HG02763 (cell line): ENCODE measurements around the gene RTN4.

Experiments
- ATAC-seq: cut with Tn5 transposase; IDR thresholded peaks from one replicate; pipeline ENCODE4 v1.9.1; 2021; ENCODE audit warnings: mild to moderate bottlenecking, moderate library complexity; ENCODE audit not compliant: unreplicated experiment

Gene RTN4

GRCh38 chr2:54928719-54929118 is 121.5 kb downstream of the RTN4 start:
- ATAC-seq, result no peak

GRCh38 chr2:54927751-54928615 is 122.3 kb downstream of the RTN4 start:
- no peak for ATAC-seq

- no peak for ATAC-seq
Observed at GRCh38 chr2:54927085-54927750, 123.0 kb downstream of the RTN4 start.

GRCh38 chr2:54925022-54925421 is 125.2 kb downstream of the RTN4 start:
- ATAC-seq, result no peak

GRCh38 chr2:54924121-54924520 is 126.1 kb downstream of the RTN4 start:
- ATAC-seq, result no peak
